DOHH2 (cell line): ENCODE data around the gene ITGAX.

Source experiments
- CTCF ChIP-seq: fragments of 200-600 bp; sonication (generic); IDR thresholded peaks from one replicate; pipeline ENCODE4 v1.5.1; 2014; ENCODE audit warnings: antibody characterized with exemption, mild to moderate bottlenecking, low read depth, low read length; ENCODE audit not compliant: poor library complexity, severe bottlenecking
- EZH2phosphoT487 ChIP-seq: fragments of 200-600 bp; sonication (generic); IDR thresholded peaks from 2 replicates; pipeline ENCODE4 v1.6.1; 2017; ENCODE audit warnings: borderline replicate concordance, mild to moderate bottlenecking, antibody characterized with exemption, low read length, moderate library complexity, mixed read lengths

GRCh38 chr16:31361201-31362110, 6.5 kb downstream of the ITGAX start:
- TF ChIP-seq EZH2phosphoT487, result no peak
- no peak for TF ChIP-seq CTCF
